Measurements from ENCODE around the gene C10orf90. TPM values are rescaled to one million over a fixed set of nuclear protein-coding genes. Genes with fewer than 3 reads are reported as not detected.
A peak's percentile ranks its signal among the peaks of the same experiment; 100 is the strongest.

Gene C10orf90
- total RNA-seq, 1 donor from 2014 or later: not detected

- no peak for DNase-seq
Observed at GRCh38 chr10:126420567-126421300, 249.8 kb downstream of the C10orf90 start.

GRCh38 chr10:126417220-126417825 lies 253.2 kb downstream of the C10orf90 start:
- no peak for DNase-seq

- DNase-seq: no peak
Observed at GRCh38 chr10:126409821-126410220, 260.7 kb downstream of the C10orf90 start.

GRCh38 chr10:126408953-126409641 lies 261.4 kb downstream of the C10orf90 start:
- no peak for DNase-seq

- no peak for DNase-seq
Observed at GRCh38 chr10:126407831-126408230, 262.7 kb downstream of the C10orf90 start.

- no peak for DNase-seq
Observed at GRCh38 chr10:126405239-126405775, 265.2 kb downstream of the C10orf90 start.

GRCh38 chr10:126402721-126403695 lies 267.5 kb downstream of the C10orf90 start:
- no peak for DNase-seq

- DNase-seq: no peak
Observed at GRCh38 chr10:126400641-126401040, 269.9 kb downstream of the C10orf90 start.

GRCh38 chr10:126398924-126399323 lies 271.6 kb downstream of the C10orf90 start:
- DNase-seq: no peak

- no peak for DNase-seq
Observed at GRCh38 chr10:126398383-126398743, 272.1 kb downstream of the C10orf90 start.

GRCh38 chr10:126397640-126398382 lies 272.7 kb downstream of the C10orf90 start:
- DNase-seq: no peak

- DNase-seq: no peak
Observed at GRCh38 chr10:126397156-126397555, 273.3 kb downstream of the C10orf90 start.

GRCh38 chr10:126394948-126395347 lies 275.5 kb downstream of the C10orf90 start:
- no peak for DNase-seq

GRCh38 chr10:126393076-126393475 lies 277.4 kb downstream of the C10orf90 start:
- DNase-seq: no peak

GRCh38 chr10:126392469-126392868 lies 278.0 kb downstream of the C10orf90 start:
- DNase-seq: no peak

- DNase-seq: no peak
Observed at GRCh38 chr10:126392068-126392467, 278.4 kb downstream of the C10orf90 start.

- DNase-seq: peak; percentile 7
Observed at GRCh38 chr10:126391192-126391885, 279.2 kb downstream of the C10orf90 start.

GRCh38 chr10:126390324-126390723 lies 280.2 kb downstream of the C10orf90 start:
- no peak for DNase-seq

- peak; percentile 20 for DNase-seq
Observed at GRCh38 chr10:126387931-126388911, 282.3 kb downstream of the C10orf90 start, which contains the start of gene ADAM12. ADAM12 (minus strand) TSS chr10:126388477; CDS start chr10:126388145, 332 bp downstream.
